GM13976 (cell line): Measurements from ENCODE around the gene RAB7A.
"Not testable (repeated sequence)": the region's sequence is repeated elsewhere in the genome, so short reads cannot be mapped to it uniquely, and the experiment has no call there.

Source experiments
- DNase-seq: peaks from one replicate; pipeline ENCODE4 v3.0.0; 2012; ENCODE audit warnings: low spot score
- in situ Hi-C: fragments of 300-500 bp; cut with MboI; formaldehyde crosslinking; loops from one replicate; pipeline ENCODE4 v1.12.0; 2022; ENCODE audit warnings: low sequenced_read_pairs, mixed read lengths, inconsistent platforms; ENCODE audit not compliant: unreplicated experiment
- TF ChIP-seq, protein P1 (sequence below): IDR thresholded peaks from 2 replicates; pipeline ENCODE4 v1.5.1; 2012; ENCODE audit warnings: borderline replicate concordance, mild to moderate bottlenecking; ENCODE audit not compliant: insufficient read depth; ENCODE audit errors: extremely low read depth, missing control alignments, control extremely low read depth

The RAB7A gene

DNA sequence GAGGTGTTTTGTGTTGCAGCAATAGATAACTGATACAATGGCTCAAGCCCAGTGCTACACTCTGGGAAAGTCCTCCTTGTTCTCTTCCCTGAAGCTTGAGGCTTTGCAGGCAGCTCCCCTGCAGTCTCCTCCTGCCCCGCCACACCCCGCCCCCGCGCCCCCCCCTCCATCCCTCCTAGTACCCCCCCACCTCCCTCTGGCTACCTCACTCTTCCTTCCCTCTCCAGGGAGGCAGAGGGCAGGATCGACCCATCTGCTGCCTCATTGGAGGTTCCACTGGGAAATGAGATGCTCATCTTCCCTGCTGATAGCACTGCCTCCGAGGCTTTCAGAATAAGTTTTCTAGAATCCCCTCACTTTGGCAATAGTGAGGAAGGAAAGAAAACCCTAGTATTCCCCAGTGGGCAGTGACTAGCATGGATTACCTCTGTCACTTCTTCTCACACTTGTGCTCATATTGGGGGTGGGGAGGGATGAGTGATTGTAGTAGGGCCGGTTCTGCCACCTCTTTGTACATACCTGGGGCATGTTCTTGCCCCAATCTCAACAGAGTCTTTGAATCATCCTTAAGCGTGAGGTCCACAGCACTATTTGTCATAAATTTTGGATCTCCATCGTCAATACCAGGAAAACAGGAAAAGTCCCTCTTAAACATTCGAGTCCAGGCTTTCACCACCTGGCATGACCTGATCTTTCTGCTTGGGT is 16.3 kb upstream of the RAB7A start:
- DNase-seq = no peak
- TF ChIP-seq, protein P1, sequence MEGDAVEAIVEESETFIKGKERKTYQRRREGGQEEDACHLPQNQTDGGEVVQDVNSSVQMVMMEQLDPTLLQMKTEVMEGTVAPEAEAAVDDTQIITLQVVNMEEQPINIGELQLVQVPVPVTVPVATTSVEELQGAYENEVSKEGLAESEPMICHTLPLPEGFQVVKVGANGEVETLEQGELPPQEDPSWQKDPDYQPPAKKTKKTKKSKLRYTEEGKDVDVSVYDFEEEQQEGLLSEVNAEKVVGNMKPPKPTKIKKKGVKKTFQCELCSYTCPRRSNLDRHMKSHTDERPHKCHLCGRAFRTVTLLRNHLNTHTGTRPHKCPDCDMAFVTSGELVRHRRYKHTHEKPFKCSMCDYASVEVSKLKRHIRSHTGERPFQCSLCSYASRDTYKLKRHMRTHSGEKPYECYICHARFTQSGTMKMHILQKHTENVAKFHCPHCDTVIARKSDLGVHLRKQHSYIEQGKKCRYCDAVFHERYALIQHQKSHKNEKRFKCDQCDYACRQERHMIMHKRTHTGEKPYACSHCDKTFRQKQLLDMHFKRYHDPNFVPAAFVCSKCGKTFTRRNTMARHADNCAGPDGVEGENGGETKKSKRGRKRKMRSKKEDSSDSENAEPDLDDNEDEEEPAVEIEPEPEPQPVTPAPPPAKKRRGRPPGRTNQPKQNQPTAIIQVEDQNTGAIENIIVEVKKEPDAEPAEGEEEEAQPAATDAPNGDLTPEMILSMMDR = no peak
- in situ Hi-C loops = no loop called here

DNA sequence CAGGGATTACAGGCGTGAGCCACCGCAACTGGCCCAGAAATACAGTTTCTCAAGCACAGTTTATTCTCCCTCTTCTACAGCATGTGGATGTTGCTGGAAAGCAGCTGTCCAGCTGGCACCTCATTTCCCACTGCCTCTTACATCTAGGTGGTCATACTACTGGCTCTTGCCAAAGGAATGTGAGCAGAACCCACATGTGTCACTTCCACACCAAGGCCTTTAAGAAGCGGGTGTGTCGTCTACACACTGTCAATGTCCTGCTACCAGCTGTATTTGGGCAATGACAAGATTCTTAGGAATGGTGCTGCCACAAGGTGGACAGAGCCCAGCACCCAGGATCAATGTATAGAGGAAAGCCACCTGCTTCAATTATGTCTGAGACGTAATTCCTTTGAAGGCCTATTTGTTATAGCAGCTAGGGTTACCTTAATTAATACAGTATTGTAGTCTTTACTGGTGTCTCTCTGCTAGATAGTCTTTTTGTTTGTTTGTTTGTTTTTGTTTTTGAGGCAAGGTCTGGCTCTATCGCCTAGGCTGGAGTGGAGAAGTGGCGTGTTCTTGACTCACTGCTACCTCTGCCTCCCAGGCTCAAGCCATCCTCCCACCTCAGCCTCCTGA is 15.1 kb upstream of the RAB7A start:
- no peak for DNase-seq
- TF ChIP-seq, protein P1 = no peak
- in situ Hi-C loops = no loop called here

DNA sequence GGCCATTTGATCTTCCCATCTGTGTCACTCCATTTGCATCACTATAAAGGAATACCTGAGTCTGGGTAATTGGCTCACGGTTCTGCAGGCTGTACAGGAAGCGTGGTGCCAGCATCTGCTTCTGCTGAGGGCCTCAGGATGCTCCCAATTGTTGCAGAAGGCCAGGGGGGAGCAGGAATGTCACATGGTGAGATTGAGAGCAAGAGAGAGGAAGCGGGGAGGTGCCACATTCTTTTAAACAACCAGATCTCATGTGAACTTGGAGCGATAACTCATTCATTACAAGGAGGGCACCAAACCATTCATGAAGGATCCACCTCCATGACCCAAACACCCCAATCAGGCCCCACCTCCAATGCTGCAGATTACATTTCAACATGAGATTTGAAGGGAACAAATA is 13.1 kb upstream of the RAB7A start:
- in situ Hi-C loops = no loop called here
- no peak for DNase-seq
- TF ChIP-seq, protein P1 = no peak

DNA sequence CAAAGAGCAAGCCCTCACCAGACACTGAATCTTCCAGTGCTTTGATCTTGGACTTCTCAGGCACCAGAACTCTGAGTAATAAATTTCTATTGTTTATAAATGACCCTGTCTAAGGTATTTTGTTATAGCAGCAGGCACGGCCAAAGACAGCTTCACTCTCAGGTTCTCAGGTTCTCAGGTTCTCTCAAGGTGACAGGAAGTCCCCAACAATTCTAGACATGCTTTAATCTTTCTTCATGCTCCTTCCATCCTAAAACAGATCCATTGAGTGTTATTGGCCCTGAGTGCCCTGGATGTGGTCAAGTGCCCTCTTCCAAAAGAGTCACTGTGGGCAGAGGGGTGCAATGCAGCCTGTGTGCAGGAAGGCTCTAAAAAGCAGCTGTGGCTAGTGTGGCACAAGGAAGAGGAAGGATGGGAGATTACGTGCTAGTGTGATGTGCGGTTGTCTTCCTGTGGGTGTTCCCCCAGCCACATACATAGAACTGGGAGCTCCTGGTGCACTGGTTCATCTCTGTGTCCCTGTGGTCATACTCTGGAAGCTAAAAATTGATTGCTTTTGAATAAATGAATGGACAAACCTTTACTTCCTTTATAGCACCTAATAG is 11.0 kb upstream of the RAB7A start:
- TF ChIP-seq, protein P1 = no peak
- in situ Hi-C loops = no loop called here
- DNase-seq = peak; percentile 51

DNA sequence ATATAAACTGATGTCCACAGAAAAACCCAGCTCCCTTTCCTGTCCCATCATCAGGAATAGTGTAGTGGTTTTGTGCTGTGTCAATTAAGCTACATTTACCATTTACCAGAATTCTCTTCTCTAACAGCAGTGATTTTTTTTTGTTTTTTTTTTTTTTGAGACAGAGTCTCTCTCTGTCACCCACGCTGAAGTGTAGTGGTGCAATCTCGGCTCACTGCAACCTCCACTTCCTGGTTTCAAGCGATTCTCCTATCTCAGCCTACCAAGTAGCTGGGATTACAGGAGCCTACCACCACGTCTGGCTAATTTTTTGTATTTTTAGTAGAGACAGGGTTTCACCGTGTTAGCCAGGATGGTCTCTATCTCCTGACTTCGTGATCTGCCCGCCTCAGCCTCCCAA is 7.1 kb upstream of the RAB7A start:
- DNase-seq, in situ Hi-C loops: not testable (repeated sequence)

DNA sequence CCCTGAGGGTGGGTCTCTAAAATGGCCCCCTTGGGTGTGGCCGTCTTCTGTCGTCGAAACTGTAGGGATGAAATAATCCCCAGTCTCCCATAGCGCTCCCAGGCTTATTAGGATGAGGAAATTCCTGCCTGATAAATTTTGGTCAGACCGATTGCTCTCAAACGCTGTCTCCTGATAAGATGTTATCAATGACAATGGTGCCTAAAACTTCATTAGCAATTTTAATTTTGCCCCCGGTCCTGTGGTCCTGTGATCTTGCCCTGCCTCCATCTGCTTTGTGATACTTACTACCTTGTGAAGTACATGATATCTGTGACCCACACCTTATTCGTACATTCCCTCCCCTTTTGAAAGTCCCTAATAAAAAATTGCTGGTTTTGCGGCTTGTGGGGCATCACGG is 5.1 kb upstream of the RAB7A start:
- DNase-seq = no peak
- TF ChIP-seq, protein P1 = no peak
- in situ Hi-C loops = no loop called here

DNA sequence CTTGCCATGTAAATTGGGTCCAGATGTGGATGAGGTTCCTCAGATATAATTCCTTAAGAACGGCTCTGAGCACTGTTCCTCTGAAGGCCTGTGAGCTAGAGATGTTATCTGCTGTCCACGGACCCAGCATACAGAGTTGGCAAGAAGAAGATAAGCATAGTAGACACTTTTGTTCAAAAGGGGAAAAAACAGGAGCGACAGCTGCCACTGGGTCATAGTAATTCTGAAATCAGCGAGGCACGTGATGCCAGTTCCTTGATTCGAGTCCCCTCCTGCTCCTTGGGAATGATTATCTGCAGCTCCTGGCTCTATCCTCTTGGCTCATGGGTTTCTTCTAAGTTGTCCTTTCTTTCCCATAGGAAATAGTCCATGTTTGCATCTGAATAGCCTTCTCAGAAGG is 2.5 kb upstream of the RAB7A start:
- no peak for DNase-seq
- TF ChIP-seq, protein P1 = no peak
- in situ Hi-C loops = no loop called here
